PC-3 (cell line): Measurements from ENCODE around the gene CAB39L. TPM values are rescaled to one million over a fixed set of nuclear protein-coding genes. Genes with fewer than 3 reads are reported as not detected.

Experiments
- ATAC-seq: fragments of 200-7000 bp; cut with Tn5 transposase; 2 replicates; pipeline ENCODE4 v1.9.1; 2020; ENCODE audit warnings: mild to moderate bottlenecking, moderate library complexity
- BruUV-seq: library from RNA; stranded (reverse); fragments of 400-500 nt; replicated peaks from 2 replicates; lab custom pipeline; 2021; lab: Mats Ljungman, UMichigan
- CTCF ChIA-PET: fragments of 300-600 bp; sonication (Branson Sonifier 250); formaldehyde crosslinking; loops from one replicate; lab custom pipeline; 2022; ENCODE audit warnings: antibody characterized with exemption; lab: Charles Lee
- POLR2A ChIA-PET: fragments of 300-600 bp; sonication (Branson Sonifier 250); formaldehyde crosslinking; loops from one replicate; lab custom pipeline; 2022; ENCODE audit warnings: antibody characterized with exemption; ENCODE audit not compliant: unreplicated experiment; lab: Charles Lee
- DNase-seq: peaks from one replicate; pipeline ENCODE4 v3.0.0-alpha.2; 2015
- H2AFZ ChIP-seq: fragments of 300-600 bp; sonication (generic); 2 replicates; pipeline ENCODE4 v1.6.0; 2016; ENCODE audit warnings: antibody characterized with exemption, low read length
- H3F3A ChIP-seq: fragments of 300-600 bp; sonication (generic); one replicate; pipeline ENCODE4 v1.6.0; 2017; ENCODE audit warnings: antibody characterized with exemption, low read length, control low read depth, mild to moderate bottlenecking; ENCODE audit not compliant: unreplicated experiment
- H3K27ac ChIP-seq: fragments of 300-600 bp; sonication (generic); 2 replicates; pipeline ENCODE4 v1.5.1; 2016; ENCODE audit warnings: mild to moderate bottlenecking, low read length
- H3K27me3 ChIP-seq: fragments of 300-600 bp; sonication (generic); 2 replicates; pipeline ENCODE4 v1.6.1; 2016; ENCODE audit warnings: low read length, mixed read lengths
- H3K36me3 ChIP-seq: fragments of 300-600 bp; sonication (generic); 2 replicates; pipeline ENCODE4 v1.6.1; 2016; ENCODE audit warnings: low read depth, mixed run types, low read length, mixed read lengths
- H3K4me1 ChIP-seq: fragments of 300-600 bp; sonication (generic); 2 replicates; pipeline ENCODE4 v1.5.1; 2016; ENCODE audit warnings: low read length; ENCODE audit not compliant: insufficient read depth
- H3K4me2 ChIP-seq: fragments of 300-600 bp; sonication (generic); 2 replicates; pipeline ENCODE4 v1.6.0; 2016; ENCODE audit warnings: low read length
- H3K4me3 ChIP-seq: fragments of 300-600 bp; sonication (generic); 2 replicates; pipeline ENCODE4 v1.5.1; 2016; ENCODE audit warnings: mild to moderate bottlenecking, low read length, mixed read lengths
- H3K79me2 ChIP-seq: fragments of 300-600 bp; sonication (generic); 2 replicates; pipeline ENCODE4 v1.6.1; 2017; ENCODE audit warnings: low read length, mixed read lengths
- H3K9ac ChIP-seq: fragments of 300-600 bp; sonication (generic); 2 replicates; pipeline ENCODE4 v1.6.0; 2016; ENCODE audit warnings: mild to moderate bottlenecking, low read length
- H3K9me2 ChIP-seq: fragments of 300-600 bp; sonication (generic); replicated peaks from 2 replicates; pipeline ENCODE4 v1.6.1; 2016; ENCODE audit warnings: mixed run types, low read length, mixed read lengths
- H3K9me3 ChIP-seq: fragments of 300-600 bp; sonication (generic); 2 replicates; pipeline ENCODE4 v1.6.1; 2016; ENCODE audit warnings: low read length, mixed read lengths
- H4K20me1 ChIP-seq: fragments of 300-600 bp; sonication (generic); 2 replicates; pipeline ENCODE4 v1.6.1; 2016; ENCODE audit warnings: low read length, mixed read lengths
- CTCF ChIP-seq: fragments of 300-600 bp; sonication (generic); conservative IDR thresholded peaks from 2 replicates; pipeline ENCODE4 v1.5.1; 2017; ENCODE audit warnings: antibody characterized with exemption, low read depth, mild to moderate bottlenecking, low read length
- EZH2 ChIP-seq: fragments of 300-600 bp; sonication (generic); IDR thresholded peaks from one replicate; pipeline ENCODE4 v1.6.1; 2017; ENCODE audit warnings: antibody characterized with exemption, mild to moderate bottlenecking, low read length; ENCODE audit not compliant: unreplicated experiment
- EZH2phosphoT487 ChIP-seq: fragments of 300-600 bp; sonication (generic); IDR thresholded peaks from 2 replicates; pipeline ENCODE4 v1.6.1; 2018; ENCODE audit warnings: mild to moderate bottlenecking, antibody characterized with exemption, low read length, borderline replicate concordance
- intact Hi-C: fragments of 100-400 bp; cut with micrococcal nuclease; formaldehyde crosslinking; loops from 2 replicates; pipeline ENCODE4 v1.9.0; 2023
- total RNA-seq: library from RNA; depleted of rRNA; stranded (reverse); fragments of >200 nt; gene quantifications from 2 replicates; pipeline ENCODE4 v1.2.3, GENCODE V29; 2014

Gene CAB39L
- total RNA-seq, 1 experiment from 2014 or later, result 1.8 TPM

GRCh38 chr13:49411353-49411752 is 32.5 kb downstream of the CAB39L start:
- Histone ChIP-seq H4K20me1 (no peaks in the 10 kb centered on the region), H3K4me3 (no peak overlapping the region), H3K9me3 (no peaks in the 10 kb centered on the region), H3K79me2 (no peaks in the 10 kb centered on the region), H3K4me2 (no peak overlapping the region), H3F3A (no peaks in the 10 kb centered on the region), H3K9me2 (no peaks in the 10 kb centered on the region), H2AFZ (no peak overlapping the region), H3K27me3 (no peaks in the 10 kb centered on the region), H3K4me1 (no peaks in the 10 kb centered on the region), H3K36me3 (no peaks in the 10 kb centered on the region), H3K27ac (no peak overlapping the region), H3K9ac (no peak overlapping the region)
- no TSS peak for BruUV-seq
- CTCF ChIA-PET, result no interaction called here
- intact Hi-C loops, result no loop called here
- ATAC-seq (no peak), DNase-seq (no peak)
- TF ChIP-seq CTCF (no peak), EZH2phosphoT487 (no peak), EZH2 (no peak)
- POLR2A ChIA-PET, result no interaction called here

- Histone ChIP-seq H3F3A (no peaks in the 10 kb centered on the region), H3K36me3 (no peaks in the 10 kb centered on the region), H3K4me2 (no peak overlapping the region), H3K9me3 (no peaks in the 10 kb centered on the region), H3K9ac (no peak overlapping the region), H3K9me2 (no peaks in the 10 kb centered on the region), H3K4me3 (no peak overlapping the region), H3K27me3 (no peaks in the 10 kb centered on the region), H4K20me1 (no peaks in the 10 kb centered on the region), H3K79me2 (no peaks in the 10 kb centered on the region), H2AFZ (no peak overlapping the region), H3K4me1 (no peaks in the 10 kb centered on the region), H3K27ac (no peak overlapping the region)
- DNase-seq (no peak), ATAC-seq (no peak)
- TF ChIP-seq CTCF (no peak), EZH2 (no peak), EZH2phosphoT487 (no peak)
- ChIA-PET CTCF (no interaction called here), POLR2A (interaction anchor here (0.6 kb wide), 1 partner anchor 76 kb away, joined by 4 read pairs; no protein-coding TSS in a partner anchor)
- intact Hi-C loops, result no loop called here
- BruUV-seq, result no TSS peak
These were observed 33.4 kb downstream of the CAB39L start for GRCh38 chr13:49410477-49410876.

- no TSS peak for BruUV-seq
- Histone ChIP-seq H3K36me3 (no peaks in the 10 kb centered on the region), H3K9me2 (no peaks in the 10 kb centered on the region), H3K4me1 (no peaks in the 10 kb centered on the region), H4K20me1 (no peaks in the 10 kb centered on the region), H3K27me3 (no peaks in the 10 kb centered on the region), H3K9ac (no peak overlapping the region), H3K79me2 (no peaks in the 10 kb centered on the region), H3K4me3 (no peak overlapping the region), H3K4me2 (no peak overlapping the region), H3K9me3 (no peaks in the 10 kb centered on the region), H3K27ac (no peak overlapping the region), H2AFZ (no peak overlapping the region), H3F3A (no peaks in the 10 kb centered on the region)
- POLR2A ChIA-PET, result interaction anchor here (0.6 kb wide), 1 partner anchor 75 kb away, joined by 4 read pairs; no protein-coding TSS in a partner anchor
- ATAC-seq (no peak), DNase-seq (no peak)
- intact Hi-C loops, result no loop called here
- TF ChIP-seq EZH2, result no peak
- no peak for TF ChIP-seq CTCF
- TF ChIP-seq EZH2phosphoT487, result no peak
- CTCF ChIA-PET, result no interaction called here
These were observed 33.9 kb downstream of the CAB39L start for GRCh38 chr13:49410006-49410405.
